K562 (cell line): ENCODE results near the gene DPH1.

ENCODE experiments used
- DACH1 ChIP-seq: fragments of 450-650 bp; IDR thresholded peaks from 2 replicates; pipeline ENCODE4 v1.6.1; 2018; ENCODE audit not compliant: partially characterized antibody
- ELF4 ChIP-seq: fragments of 450-650 bp; formaldehyde crosslinking; IDR thresholded peaks from 2 replicates; pipeline ENCODE4 v1.4.0; 2022; ENCODE audit warnings: missing genetic modification characterization
- JUND ChIP-seq, 2 experiments: IDR thresholded peaks; 2 replicates in 1 of 2; 3 replicates in 1 of 2; pipeline ENCODE4 v1.6.1; 2011; ENCODE audit warnings: borderline replicate concordance in 2 of 2, low read depth in 2 of 2, low read length in 2 of 2, improper control_type of control experiment in 1 of 2, missing biosample characterization in 1 of 2, missing genetic modification characterization in 1 of 2, missing genetic modification reagents in 1 of 2
- NR3C1 ChIP-seq: sonication (generic); formaldehyde crosslinking; IDR thresholded peaks from 2 replicates; pipeline ENCODE4 v1.8.1; 2022; ENCODE audit warnings: missing genetic modification reagents
- NRF1 ChIP-seq, 2 experiments: fragments of 450-650 bp; IDR thresholded peaks in 1 of 2; conservative IDR thresholded peaks in 1 of 2; 2 replicates each; pipeline ENCODE4 v1.6.1; 2014; ENCODE audit warnings: mild to moderate bottlenecking in 2 of 2
- PKNOX1 ChIP-seq: fragments of 450-650 bp; IDR thresholded peaks from 2 replicates; pipeline ENCODE4 v1.6.1; 2016
- TCF7 ChIP-seq: sonication (generic); IDR thresholded peaks from 2 replicates; pipeline ENCODE4 v1.6.1; 2016; ENCODE audit warnings: antibody characterized with exemption, borderline replicate concordance
- THAP7 ChIP-seq: fragments of 250-450 bp; sonication (Bioruptor Pico); IDR thresholded peaks from 2 replicates; pipeline ENCODE4 v1.5.0; 2021
- ZBTB49 ChIP-seq: sonication (generic); formaldehyde crosslinking; IDR thresholded peaks from 2 replicates; pipeline ENCODE4 v1.8.0; 2022; ENCODE audit warnings: missing genetic modification reagents, mild to moderate bottlenecking, borderline replicate concordance
- ZC3H11A ChIP-seq: IDR thresholded peaks from 2 replicates; pipeline ENCODE4 v1.6.1; 2012; ENCODE audit warnings: low read depth, low read length, improper control_type of control experiment
- ZNF140 ChIP-seq: fragments of 250-450 bp; sonication (Bioruptor Pico); IDR thresholded peaks from 2 replicates; pipeline ENCODE4 v1.8.0; 2021; ENCODE audit warnings: moderate library complexity, mild to moderate bottlenecking, inconsistent platforms
- ZNF274 ChIP-seq: IDR thresholded peaks from 2 replicates; pipeline ENCODE4 v1.6.1; 2011; ENCODE audit warnings: low read depth, mild to moderate bottlenecking, low read length, moderate library complexity, borderline replicate concordance

DNA sequence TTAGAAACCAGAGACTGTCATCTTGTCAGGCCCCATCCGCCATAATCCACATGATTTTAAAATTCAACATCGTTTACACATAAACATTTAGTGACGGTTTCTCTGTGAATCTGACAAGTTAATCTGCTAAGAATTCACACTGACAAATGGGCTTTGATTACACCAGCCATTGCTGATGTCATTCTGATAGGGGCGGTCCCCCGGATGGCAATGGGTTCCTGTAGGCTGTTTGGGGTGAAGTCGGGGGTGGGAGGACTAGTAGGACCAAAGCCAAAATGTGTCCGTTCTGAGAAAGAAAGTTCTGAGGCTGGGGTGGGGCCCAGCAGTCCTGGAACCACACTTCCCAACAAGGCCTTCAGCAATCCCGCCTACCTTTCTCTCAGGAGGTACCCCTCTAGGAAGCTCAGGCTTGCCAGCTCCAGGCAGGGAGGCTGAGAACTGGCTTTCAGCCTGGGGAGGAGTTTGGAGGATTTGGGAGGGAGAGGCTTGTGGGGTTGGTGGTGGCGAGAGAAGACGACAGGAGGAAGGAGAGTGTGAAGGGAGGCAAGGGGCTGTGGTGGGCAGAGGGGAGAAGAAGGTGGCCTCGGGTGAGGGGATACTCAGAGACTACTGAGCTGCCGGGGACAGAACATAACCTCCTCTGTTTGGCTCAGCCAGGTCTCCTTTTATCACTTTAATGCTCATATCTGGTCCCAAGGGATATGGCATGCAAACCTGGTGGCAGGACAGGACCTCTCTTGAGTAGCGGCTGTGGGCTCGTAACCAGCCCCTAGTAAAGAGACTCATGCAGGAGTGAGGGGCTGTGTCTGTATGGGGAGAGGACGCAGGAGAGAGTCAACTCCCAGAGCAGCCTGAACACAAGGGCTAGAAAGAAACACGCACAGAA, 33.6 kb downstream of the DPH1 start:
- TF ChIP-seq ZNF140 (CRISPR knock-in tag) (no peak), ZC3H11A (no peak), THAP7 (CRISPR knock-in tag) (no peak), ZNF274 (no peak), PKNOX1 (no peak), TCF7 (no peak), JUND (IDR thresholded peaks at IDR 0.05; ENCODE audit: borderline replicate concordance, low read depth, low read length) (no peak), JUND (tag; IDR thresholded peaks at IDR 0.05; ENCODE audit: borderline replicate concordance, low read depth, low read length) (no peak), DACH1 (no peak), ELF4 (CRISPR knock-in tag) (no peak), NRF1 (conservative IDR thresholded peaks at IDR 0.05 in 1 of 2, IDR thresholded peaks at IDR 0.05 in 1 of 2) (no peak), ZBTB49 (CRISPR knock-in tag) (no peak), NR3C1 (CRISPR knock-in tag) (no peak)
